Heart left ventricle (tissue), 13 donors: ENCODE measurements around the gene FSTL4.

ENCODE experiments used
- POLR2A ChIP-seq, 2 donors: fragments of 450-650 bp; IDR thresholded peaks; one replicate each; pipeline ENCODE4 v1.6.1; 2017; ENCODE audit warnings: antibody characterized with exemption in 2 of 2, mild to moderate bottlenecking in 2 of 2, moderate library complexity in 2 of 2
- TF ChIP-seq, protein P1 (sequence below), 12 donors: fragments of 200-600 bp; sonication (generic) in 4 of 12; IDR thresholded peaks; one replicate each; pipeline versions ENCODE4 v1.5.0 to v1.8.0; 2018 to 2022; ENCODE audit warnings: antibody characterized with exemption in 12 of 12, mild to moderate bottlenecking in 5 of 12
- donor health status: ischemic (EF 13 %, LVEDD 7.1; RV severe dilation, severe dysfunction).
- donor health status: DM: no; HTN: yes; CAD: no.
- donor health status: DM: no; HTN: no; CAD: no.
- donor health status: ischemic (EF 25% LVEDD 6.9; RV normal size, moderate dysfunction).
- donor health status: ischemic (EF 25% LVEDD 5.7; RV mildly dilated, moderate dysfunction).
- donor health status: ischemic (EF 35%, LVEDD 5.7; RV mildly dilated, moderate dysfunction).
- donor health status: nonischemic (EF 11% LVEDD 7.7; RV severe dilation, severe dysfunction).
- donor health status: DM: yes; HTN: yes; CAD: no.
- donor health status: PGD.
- donor health status: ischemic (EF 29% LVEDD 5.4; RV normal size, mild dysfunction).
- donor health status: nonischemic (EF 23%, LVEDD 6.1; RV moderate dilation, normal function).

DNA sequence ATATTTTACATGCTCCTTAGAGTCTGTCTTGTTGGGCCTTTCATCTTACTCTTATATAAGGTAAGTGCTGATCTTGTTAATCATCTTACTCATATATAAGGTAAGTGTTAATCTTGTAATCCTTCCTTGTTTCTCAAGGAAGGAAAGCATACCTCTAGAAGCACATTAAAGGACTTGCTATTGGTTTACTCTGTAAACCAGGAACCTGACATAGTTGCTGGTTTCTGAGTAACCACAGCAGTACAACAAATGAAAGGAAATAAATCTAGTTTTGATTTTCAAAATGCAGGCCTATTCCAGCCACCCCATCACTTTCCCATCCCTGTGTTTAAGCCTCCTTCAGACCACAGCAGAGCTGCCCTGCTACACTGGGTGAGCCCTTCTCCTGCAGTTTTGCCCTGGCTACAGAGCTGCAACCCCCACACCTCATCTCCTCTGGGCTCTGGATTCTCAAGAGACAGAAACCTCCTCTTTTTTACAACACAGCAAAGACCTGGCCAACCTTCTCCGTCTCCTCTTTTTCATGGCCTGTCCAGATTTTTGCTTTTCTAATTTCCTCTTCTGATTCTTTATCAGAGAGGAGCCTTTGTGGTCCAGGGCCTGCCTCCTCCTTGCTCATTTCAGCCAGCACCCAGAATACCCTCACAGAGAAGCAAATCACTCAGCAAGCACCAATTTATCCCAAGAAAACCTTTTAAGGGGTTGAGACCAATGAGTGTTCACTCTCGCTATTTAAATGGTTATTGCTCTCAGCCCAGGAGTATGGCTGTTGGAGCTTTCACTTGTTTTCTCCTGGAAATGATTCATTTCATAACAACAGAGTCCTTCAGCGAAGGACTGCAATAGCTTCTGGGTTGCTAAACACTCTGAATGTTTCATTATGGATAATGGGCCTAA is 103.2 kb downstream of the FSTL4 start:
- TF ChIP-seq, protein P1, sequence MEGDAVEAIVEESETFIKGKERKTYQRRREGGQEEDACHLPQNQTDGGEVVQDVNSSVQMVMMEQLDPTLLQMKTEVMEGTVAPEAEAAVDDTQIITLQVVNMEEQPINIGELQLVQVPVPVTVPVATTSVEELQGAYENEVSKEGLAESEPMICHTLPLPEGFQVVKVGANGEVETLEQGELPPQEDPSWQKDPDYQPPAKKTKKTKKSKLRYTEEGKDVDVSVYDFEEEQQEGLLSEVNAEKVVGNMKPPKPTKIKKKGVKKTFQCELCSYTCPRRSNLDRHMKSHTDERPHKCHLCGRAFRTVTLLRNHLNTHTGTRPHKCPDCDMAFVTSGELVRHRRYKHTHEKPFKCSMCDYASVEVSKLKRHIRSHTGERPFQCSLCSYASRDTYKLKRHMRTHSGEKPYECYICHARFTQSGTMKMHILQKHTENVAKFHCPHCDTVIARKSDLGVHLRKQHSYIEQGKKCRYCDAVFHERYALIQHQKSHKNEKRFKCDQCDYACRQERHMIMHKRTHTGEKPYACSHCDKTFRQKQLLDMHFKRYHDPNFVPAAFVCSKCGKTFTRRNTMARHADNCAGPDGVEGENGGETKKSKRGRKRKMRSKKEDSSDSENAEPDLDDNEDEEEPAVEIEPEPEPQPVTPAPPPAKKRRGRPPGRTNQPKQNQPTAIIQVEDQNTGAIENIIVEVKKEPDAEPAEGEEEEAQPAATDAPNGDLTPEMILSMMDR (IDR thresholded peaks at IDR 0.05), result no peak
- TF ChIP-seq POLR2A (IDR thresholded peaks at IDR 0.05), result no peak
